Upper lobe of left lung (tissue), 6 donors: ENCODE results near the gene ABCC2. TPM values are rescaled to one million over a fixed set of nuclear protein-coding genes. Genes with fewer than 3 reads are reported as not detected.
A peak's percentile ranks its signal among the peaks of the same experiment; 100 is the strongest.

Experiments used
- ATAC-seq, 2 donors: fragments of 200-7000 bp; cut with Tn5 transposase; one replicate each; pipeline ENCODE4 v1.9.1; 2022; ENCODE audit warnings: mild to moderate bottlenecking in 2 of 2, moderate library complexity in 2 of 2; ENCODE audit not compliant: low FRiP score in 2 of 2
- DNase-seq, 2 donors: peaks; one replicate each; pipeline ENCODE4 v3.0.0-alpha.2; 2019 to 2020
- H3K27ac ChIP-seq, 4 donors: fragments of 200-600 bp; sonication (generic); one replicate each; pipeline ENCODE4 v1.5.1; 2016 to 2019
- H3K27me3 ChIP-seq, 4 donors: fragments of 200-600 bp; sonication (generic); one replicate each; pipeline ENCODE4 v1.5.1; 2017 to 2019
- H3K36me3 ChIP-seq, 4 donors: fragments of 200-600 bp; sonication (generic); one replicate each; pipeline ENCODE4 v1.5.1; 2016 to 2019
- H3K4me1 ChIP-seq, 4 donors: fragments of 200-600 bp; sonication (generic); one replicate each; pipeline ENCODE4 v1.5.1; 2018 to 2019
- H3K4me3 ChIP-seq, 4 donors: fragments of 200-600 bp; sonication (generic); one replicate each; pipeline ENCODE4 v1.5.1; 2017 to 2019; ENCODE audit warnings: mild to moderate bottlenecking in 2 of 4, moderate library complexity in 1 of 4
- H3K9me3 ChIP-seq, 4 donors: fragments of 200-600 bp; sonication (generic); one replicate each; pipeline ENCODE4 v1.5.1; 2018 to 2019
- CTCF ChIP-seq, 6 experiments: fragments of 450-650 bp in 4 of 6; fragments of 200-600 bp in 2 of 6; sonication (generic) in 2 of 6; IDR thresholded peaks; one replicate each; pipeline ENCODE4 v1.5.1; 2016 to 2019; ENCODE audit warnings: antibody characterized with exemption in 6 of 6
- EP300 ChIP-seq, 4 donors: sonication (generic); formaldehyde crosslinking; IDR thresholded peaks; one replicate each; pipeline ENCODE4 v1.5.1; 2017; ENCODE audit warnings: antibody characterized with exemption in 4 of 4, control low read depth in 2 of 4
- POLR2A ChIP-seq, 4 donors: fragments of 450-650 bp; IDR thresholded peaks; one replicate each; pipeline ENCODE4 v1.5.1; 2016 to 2017; ENCODE audit warnings: antibody characterized with exemption in 4 of 4, mild to moderate bottlenecking in 2 of 4
- POLR2AphosphoS5 ChIP-seq, 2 donors: sonication (generic); formaldehyde crosslinking; IDR thresholded peaks; one replicate each; pipeline ENCODE4 v1.5.1; 2017; ENCODE audit warnings: antibody characterized with exemption in 2 of 2
- WGBS, 2 donors: methylation state at CpG; one replicate each; pipeline ENCODE4 v1.1.5; 2017 to 2018; 5-methylcytosine and 5-hydroxymethylcytosine counted together
- total RNA-seq, 6 donors: library from RNA; depleted of rRNA in 4 of 6; stranded (reverse); fragments of >200 nt in 4 of 6; gene quantifications; one replicate each; pipeline versions ENCODE4 v1.1.0 to v1.2.1, GENCODE V29; 2016 to 2021
- donor health status: DM: no; HTN: no; CAD: no; lungs with moderate emphysema.
- donor health status: DM: no; HTN: yes; CAD: no; lungs with severe emphysema.

ABCC2 gene
- total RNA-seq, 6 donors from 2014 or later, result 0.46 to 5.2 (median 1.7) TPM

GRCh38 chr10:99750641-99751040 lies 31.8 kb upstream of the ABCC2 start:
- DNase-seq, result no peak
- peaks cover 8 to 99% (median 38%) of the 10 kb centered on the region in 4 donors for H3K36me3 ChIP-seq
- H3K4me3 ChIP-seq, result no peak overlapping the region

GRCh38 chr10:99754670-99755069 lies 27.8 kb upstream of the ABCC2 start:
- 81 to 90% methylated on average over 1 of the region's 1 CpG for WGBS, 2 donors
- H3K9me3 ChIP-seq, result no peaks in the 10 kb centered on the region
- DNase-seq (no peak), ATAC-seq (no peak)
- no peak for TF ChIP-seq CTCF (IDR thresholded peaks at IDR 0.05)
- TF ChIP-seq POLR2AphosphoS5 (IDR thresholded peaks at IDR 0.05), result no peak
- TF ChIP-seq POLR2A (IDR thresholded peaks at IDR 0.05), result no peak
- TF ChIP-seq EP300 (IDR thresholded peaks at IDR 0.05), result no peak
- H3K36me3 ChIP-seq, result peaks cover under 1 to 99% (median 39%) of the 10 kb centered on the region in 4 donors
- no peaks in the 10 kb centered on the region for H3K27me3 ChIP-seq
- no peak overlapping the region for H3K4me3 ChIP-seq
- H3K27ac ChIP-seq, result no peak overlapping the region
- no peaks in the 10 kb centered on the region for H3K4me1 ChIP-seq

More at GRCh38 chr10:99750641-99751040, 31.8 kb upstream of the ABCC2 start:
- H3K4me1 ChIP-seq, result no peaks in the 10 kb centered on the region
- no peak for ATAC-seq
- H3K27ac ChIP-seq, result no peak overlapping the region
- no peaks in the 10 kb centered on the region for H3K9me3 ChIP-seq
- no peak for TF ChIP-seq POLR2A (IDR thresholded peaks at IDR 0.05)
- no peak for TF ChIP-seq POLR2AphosphoS5 (IDR thresholded peaks at IDR 0.05)
- TF ChIP-seq EP300 (IDR thresholded peaks at IDR 0.05), result no peak
- no peak for TF ChIP-seq CTCF (IDR thresholded peaks at IDR 0.05)
- H3K27me3 ChIP-seq, result no peaks in the 10 kb centered on the region

GRCh38 chr10:99756159-99756558 lies 26.3 kb upstream of the ABCC2 start:
- Histone ChIP-seq H3K27me3 (no peaks in the 10 kb centered on the region), H3K36me3 (peaks cover 4 to 95% (median 45%) of the 10 kb centered on the region in 4 donors), H3K4me1 (no peaks in the 10 kb centered on the region), H3K27ac (no peak overlapping the region), H3K4me3 (no peak overlapping the region), H3K9me3 (no peaks in the 10 kb centered on the region)
- no peak for ATAC-seq
- 97 to 100% methylated on average over 1 of the region's 1 CpG for WGBS, 2 donors
- DNase-seq, result no peak
- TF ChIP-seq POLR2AphosphoS5 (IDR thresholded peaks at IDR 0.05) (no peak), CTCF (IDR thresholded peaks at IDR 0.05) (no peak), EP300 (IDR thresholded peaks at IDR 0.05) (no peak), POLR2A (IDR thresholded peaks at IDR 0.05) (no peak)

- ATAC-seq (peak in 1 of 2 donors; percentile 42), DNase-seq (no peak)
- Histone ChIP-seq H3K9me3 (no peaks in the 10 kb centered on the region), H3K27me3 (no peaks in the 10 kb centered on the region), H3K36me3 (peaks cover 4 to 74% (median 40%) of the 10 kb centered on the region in 4 donors), H3K27ac (no peak overlapping the region), H3K4me1 (no peaks in the 10 kb centered on the region), H3K4me3 (no peak overlapping the region)
- WGBS, 2 donors, result 73 to 83% methylated on average over 2 of the region's 2 CpGs
- TF ChIP-seq EP300 (IDR thresholded peaks at IDR 0.05), result no peak
- TF ChIP-seq POLR2A (IDR thresholded peaks at IDR 0.05), result no peak
- TF ChIP-seq POLR2AphosphoS5 (IDR thresholded peaks at IDR 0.05), result no peak
- TF ChIP-seq CTCF (IDR thresholded peaks at IDR 0.05), result no peak
Measured at GRCh38 chr10:99758211-99758891, 24.1 kb upstream of the ABCC2 start.

- peaks cover 4 to 54% (median 32%) of the 10 kb centered on the region in 4 donors for H3K36me3 ChIP-seq
Measured at GRCh38 chr10:99760321-99760720, 22.1 kb upstream of the ABCC2 start.

More at GRCh38 chr10:99760321-99760720, 22.1 kb upstream of the ABCC2 start:
- H3K27me3 ChIP-seq, result no peaks in the 10 kb centered on the region
- no peaks in the 10 kb centered on the region for H3K9me3 ChIP-seq
- no peak overlapping the region for H3K27ac ChIP-seq
- 89 to 93% methylated on average over 1 of the region's 1 CpG for WGBS, 2 donors
- DNase-seq (no peak), ATAC-seq (no peak)
- H3K4me3 ChIP-seq, result no peak overlapping the region
- no peak for TF ChIP-seq CTCF (IDR thresholded peaks at IDR 0.05)
- TF ChIP-seq POLR2AphosphoS5 (IDR thresholded peaks at IDR 0.05), result no peak
- TF ChIP-seq EP300 (IDR thresholded peaks at IDR 0.05), result no peak
- no peak for TF ChIP-seq POLR2A (IDR thresholded peaks at IDR 0.05)
- H3K4me1 ChIP-seq, result no peaks in the 10 kb centered on the region
